GM12864 (cell line): ENCODE measurements around the gene ALG3.

Experiments used
- DNase-seq: peaks from one replicate; pipeline ENCODE4 v3.0.0-alpha.2; 2011; ENCODE audit warnings: low read depth
- H3K4me3 ChIP-seq: 2 replicates; pipeline ENCODE4 v1.5.1; 2011; ENCODE audit warnings: mild to moderate bottlenecking, low read depth, low read length, control low read depth
- CTCF ChIP-seq: IDR thresholded peaks from 2 replicates; pipeline ENCODE4 v1.5.1; 2011; ENCODE audit warnings: low read depth, mild to moderate bottlenecking, moderate library complexity, low read length, control low read depth, inconsistent platforms; ENCODE audit errors: missing control alignments

The ALG3 gene

DNA sequence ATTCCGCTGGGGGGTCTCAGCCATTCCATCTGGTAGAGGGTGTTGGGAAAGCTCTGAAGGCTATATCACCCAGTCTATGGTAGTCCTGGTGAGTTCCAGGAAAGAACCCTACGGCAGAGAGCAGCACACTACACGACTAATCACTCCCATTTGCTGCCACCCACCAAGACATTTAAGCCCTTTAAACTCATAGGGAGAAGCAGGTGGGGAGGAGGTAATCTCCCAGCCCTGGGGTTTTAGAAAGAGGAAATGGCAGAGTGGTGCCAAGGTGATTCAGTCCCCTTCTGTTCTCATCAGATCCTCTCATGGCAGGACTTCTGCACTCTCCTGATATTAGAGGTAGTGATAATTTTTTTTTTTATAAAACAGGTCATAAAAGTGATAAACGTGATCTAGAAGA, 29.9 kb downstream of the ALG3 start:
- TF ChIP-seq CTCF: no peak
- DNase-seq: no peak

DNA sequence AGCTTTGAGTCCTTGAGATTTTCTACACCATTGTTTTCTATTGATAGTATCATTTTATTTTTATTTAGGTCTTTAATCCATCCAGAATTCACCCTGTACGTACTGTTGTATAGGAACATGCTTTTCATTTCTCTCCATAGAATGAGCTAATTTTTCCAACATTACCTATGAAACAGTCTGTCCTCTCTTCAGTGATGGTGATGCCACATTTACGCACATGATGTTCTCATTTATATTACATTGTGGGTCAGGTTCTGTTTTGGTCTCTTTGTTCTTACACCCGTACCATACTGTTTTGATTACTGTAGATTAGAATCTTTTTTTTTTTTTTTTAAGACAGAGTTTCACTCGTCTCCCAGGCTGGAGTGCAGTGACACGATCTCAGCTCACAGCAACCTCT, 37.0 kb downstream of the ALG3 start:
- no peak overlapping the region for H3K4me3 ChIP-seq
- no peak for TF ChIP-seq CTCF
- no peak for DNase-seq

More for the DNA sequence above, 29.9 kb downstream of the ALG3 start:
- no peak overlapping the region for H3K4me3 ChIP-seq

DNA sequence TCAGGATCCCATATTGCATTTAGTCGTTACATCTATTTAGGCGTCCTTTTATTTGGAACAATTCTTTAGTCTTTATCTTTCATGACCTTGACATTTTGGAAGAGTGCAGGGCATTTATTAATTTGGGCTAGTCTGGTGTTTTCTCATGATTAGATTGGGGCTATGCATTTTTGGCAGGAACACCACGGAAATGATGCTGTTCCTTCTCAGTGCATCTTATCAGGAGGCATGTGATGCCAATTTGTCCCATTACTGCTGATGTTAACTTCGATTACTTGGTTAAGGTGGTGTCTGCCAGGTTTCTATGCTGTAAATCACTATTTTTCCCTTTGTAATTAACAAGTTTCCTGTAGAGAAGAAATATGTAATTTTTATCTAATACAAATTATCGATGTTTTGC, 37.5 kb downstream of the ALG3 start:
- no peak for TF ChIP-seq CTCF
- no peak for DNase-seq
- H3K4me3 ChIP-seq: no peak overlapping the region

- TF ChIP-seq CTCF: no peak
- DNase-seq: no peak
- no peak overlapping the region for H3K4me3 ChIP-seq
Observed at GRCh38 chr3:184209146-184209923, 39.4 kb downstream of the ALG3 start.

- TF ChIP-seq CTCF: no peak
- H3K4me3 ChIP-seq: no peak overlapping the region
Observed at GRCh38 chr3:184203526-184203925, 45.2 kb downstream of the ALG3 start.

DNA sequence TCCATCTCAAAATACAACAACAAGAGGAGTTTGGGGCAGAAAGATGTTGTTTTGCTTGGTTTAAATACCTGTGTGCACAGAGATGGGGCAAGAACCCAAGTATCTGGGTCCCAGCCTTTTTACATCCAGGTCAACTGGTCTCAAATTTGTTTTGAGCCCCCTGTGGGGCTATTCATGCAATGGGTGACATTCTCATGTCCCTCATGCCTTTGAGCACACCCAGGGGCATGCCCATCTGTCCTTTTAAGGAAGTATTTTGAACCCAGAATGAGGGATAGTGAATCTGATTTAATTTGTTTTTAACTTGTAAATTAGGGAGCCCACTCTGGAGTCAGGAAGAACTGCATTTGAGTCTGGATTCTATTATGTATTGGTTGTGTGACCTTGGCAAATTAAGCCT, 47.9 kb downstream of the ALG3 start:
- H3K4me3 ChIP-seq: no peak overlapping the region
- TF ChIP-seq CTCF: no peak
- DNase-seq: no peak

More at GRCh38 chr3:184203526-184203925, 45.2 kb downstream of the ALG3 start:
- no peak for DNase-seq

GRCh38 chr3:184198509-184198908, 50.3 kb downstream of the ALG3 start:
- H3K4me3 ChIP-seq: no peak overlapping the region
- DNase-seq: no peak
- no peak for TF ChIP-seq CTCF
